HL-60/S4 treated with phorbol 12-myristate 13-acetate at 8.2 ng/mL for 4 days and 3 days (cell line): ENCODE measurements around the gene MMP24OS.

Experiments used
- in situ Hi-C: fragments of 300-500 bp; cut with MboI; formaldehyde crosslinking; loops from 2 replicates; pipeline ENCODE4 v1.15.0; 2022; ENCODE audit warnings: low sequenced_read_pairs

Gene MMP24OS

GRCh38 chr20:35254448-35254999, 23.4 kb downstream of the MMP24OS start:
- in situ Hi-C loops: loop anchor here (25.0 kb wide), 1 partner anchor 417 kb away; the partner anchor contains the start of gene NCOA6

- in situ Hi-C loops: loop anchor here (25.0 kb wide), 1 partner anchor 416 kb away; the partner anchor contains the start of gene NCOA6
Observed at GRCh38 chr20:35253010-35253409, 24.9 kb downstream of the MMP24OS start.

- in situ Hi-C loops: loop anchor here (25.0 kb wide), 1 partner anchor 415 kb away; the partner anchor contains the start of gene NCOA6
Observed at GRCh38 chr20:35252598-35252997, 25.3 kb downstream of the MMP24OS start.

- in situ Hi-C loops: loop anchor here (25.0 kb wide), 1 partner anchor 415 kb away; the partner anchor contains the start of gene NCOA6
Observed at GRCh38 chr20:35252037-35252461, 25.9 kb downstream of the MMP24OS start.

GRCh38 chr20:35251613-35251940, 26.3 kb downstream of the MMP24OS start:
- in situ Hi-C loops: loop anchor here (25.0 kb wide), 1 partner anchor 414 kb away; the partner anchor contains the start of gene NCOA6

GRCh38 chr20:35248641-35249475, 29.1 kb downstream of the MMP24OS start:
- in situ Hi-C loops: no loop called here

- in situ Hi-C loops: no loop called here
Observed at GRCh38 chr20:35246723-35247122, 31.2 kb downstream of the MMP24OS start.

GRCh38 chr20:35243986-35244385, 33.9 kb downstream of the MMP24OS start:
- in situ Hi-C loops: no loop called here

- in situ Hi-C loops: no loop called here
Observed at GRCh38 chr20:35243317-35243716, 34.6 kb downstream of the MMP24OS start.

GRCh38 chr20:35240811-35241293, 37.1 kb downstream of the MMP24OS start:
- in situ Hi-C loops: no loop called here

- in situ Hi-C loops: no loop called here
Observed at GRCh38 chr20:35240083-35240810, 37.7 kb downstream of the MMP24OS start.

- in situ Hi-C loops: no loop called here
Observed at GRCh38 chr20:35238735-35239134, 39.2 kb downstream of the MMP24OS start.

- in situ Hi-C loops: no loop called here
Observed at GRCh38 chr20:35238170-35238569, 39.8 kb downstream of the MMP24OS start.

- in situ Hi-C loops: no loop called here
Observed at GRCh38 chr20:35237486-35237885, 40.4 kb downstream of the MMP24OS start.

GRCh38 chr20:35235881-35236280, 42.0 kb downstream of the MMP24OS start:
- in situ Hi-C loops: no loop called here

- in situ Hi-C loops: no loop called here
Observed at GRCh38 chr20:35232575-35232974, 45.3 kb downstream of the MMP24OS start.

- in situ Hi-C loops: no loop called here
Observed at GRCh38 chr20:35226884-35227681, 50.8 kb downstream of the MMP24OS start.
